Nephron (organoid): Measurements from ENCODE around the gene ZHX3.
A peak's percentile ranks its signal among the peaks of the same experiment; 100 is the strongest.

Experiments used
- H3K27ac Mint-ChIP-seq, 3 experiments: 2 replicates each; pipeline ENCODE4 v1.8.0; 2020; ENCODE audit warnings: mixed read lengths in 3 of 3, mild to moderate bottlenecking in 2 of 3, moderate library complexity in 1 of 3
- H3K27me3 Mint-ChIP-seq: 2 replicates; pipeline ENCODE4 v1.8.0; 2021; ENCODE audit warnings: low read depth, mild to moderate bottlenecking, moderate library complexity, mixed read lengths
- H3K36me3 Mint-ChIP-seq: 2 replicates; pipeline ENCODE4 v1.8.0; 2020; ENCODE audit warnings: low read depth, mixed read lengths
- H3K4me1 Mint-ChIP-seq: 2 replicates; pipeline ENCODE4 v1.8.0; 2020; ENCODE audit warnings: mixed read lengths
- H3K4me3 Mint-ChIP-seq, 3 experiments: 2 replicates each; pipeline ENCODE4 v1.8.0; 2020; ENCODE audit warnings: mild to moderate bottlenecking in 3 of 3, mixed read lengths in 3 of 3, moderate library complexity in 2 of 3
- H3K9me3 Mint-ChIP-seq: 2 replicates; pipeline ENCODE4 v1.8.0; 2020; ENCODE audit warnings: mixed read lengths
- TF ChIP-seq, protein P1 (sequence below), 3 experiments: fragments of 200-600 bp; sonication (generic); IDR thresholded peaks; one replicate each; pipeline ENCODE4 v1.5.0; 2021; ENCODE audit warnings: antibody characterized with exemption in 3 of 3; ENCODE audit not compliant: unreplicated experiment in 3 of 3

ZHX3 gene

GRCh38 chr20:41219824-41220223, 97.7 kb downstream of the ZHX3 start:
- H3K4me1 Mint-ChIP-seq: peaks cover 13% of the 10 kb centered on the region
- peak overlapping the region in 1 of 3 experiments; percentile 3 for H3K27ac Mint-ChIP-seq
- H3K36me3 Mint-ChIP-seq: peaks cover 9% of the 10 kb centered on the region
- H3K27me3 Mint-ChIP-seq: no peaks in the 10 kb centered on the region
- TF ChIP-seq, protein P1, sequence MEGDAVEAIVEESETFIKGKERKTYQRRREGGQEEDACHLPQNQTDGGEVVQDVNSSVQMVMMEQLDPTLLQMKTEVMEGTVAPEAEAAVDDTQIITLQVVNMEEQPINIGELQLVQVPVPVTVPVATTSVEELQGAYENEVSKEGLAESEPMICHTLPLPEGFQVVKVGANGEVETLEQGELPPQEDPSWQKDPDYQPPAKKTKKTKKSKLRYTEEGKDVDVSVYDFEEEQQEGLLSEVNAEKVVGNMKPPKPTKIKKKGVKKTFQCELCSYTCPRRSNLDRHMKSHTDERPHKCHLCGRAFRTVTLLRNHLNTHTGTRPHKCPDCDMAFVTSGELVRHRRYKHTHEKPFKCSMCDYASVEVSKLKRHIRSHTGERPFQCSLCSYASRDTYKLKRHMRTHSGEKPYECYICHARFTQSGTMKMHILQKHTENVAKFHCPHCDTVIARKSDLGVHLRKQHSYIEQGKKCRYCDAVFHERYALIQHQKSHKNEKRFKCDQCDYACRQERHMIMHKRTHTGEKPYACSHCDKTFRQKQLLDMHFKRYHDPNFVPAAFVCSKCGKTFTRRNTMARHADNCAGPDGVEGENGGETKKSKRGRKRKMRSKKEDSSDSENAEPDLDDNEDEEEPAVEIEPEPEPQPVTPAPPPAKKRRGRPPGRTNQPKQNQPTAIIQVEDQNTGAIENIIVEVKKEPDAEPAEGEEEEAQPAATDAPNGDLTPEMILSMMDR (IDR thresholded peaks at IDR 0.05; ENCODE audit: unreplicated experiment in 3 of 3): no peak
- no peak overlapping the region for H3K4me3 Mint-ChIP-seq
- no peaks in the 10 kb centered on the region for H3K9me3 Mint-ChIP-seq

DNA sequence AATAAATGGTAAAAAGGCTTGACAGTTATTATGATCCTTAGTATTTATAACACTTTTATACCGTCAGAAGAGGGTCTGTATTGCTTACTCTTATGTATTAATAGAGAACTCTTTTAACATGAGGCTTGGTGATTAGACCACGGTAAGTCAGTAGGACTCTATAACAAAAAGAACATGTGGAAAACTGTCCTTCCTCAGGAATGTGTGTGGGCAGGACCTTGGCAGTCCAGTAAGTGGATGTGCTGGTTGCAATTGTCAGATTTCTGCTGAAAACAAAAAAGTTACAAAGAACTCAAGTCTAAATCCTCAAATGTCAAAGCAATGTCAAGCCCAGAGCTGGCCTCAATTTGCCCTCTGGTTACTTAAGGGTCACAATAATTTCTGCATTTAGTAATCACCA, 99.1 kb downstream of the ZHX3 start:
- TF ChIP-seq, protein P1 (IDR thresholded peaks at IDR 0.05; ENCODE audit: unreplicated experiment in 3 of 3): no peak
- H3K36me3 Mint-ChIP-seq: peaks cover 9% of the 10 kb centered on the region
- no peak overlapping the region for H3K27ac Mint-ChIP-seq
- no peak overlapping the region for H3K4me3 Mint-ChIP-seq
- peaks cover 9% of the 10 kb centered on the region for H3K4me1 Mint-ChIP-seq
- no peaks in the 10 kb centered on the region for H3K9me3 Mint-ChIP-seq
- no peaks in the 10 kb centered on the region for H3K27me3 Mint-ChIP-seq

DNA sequence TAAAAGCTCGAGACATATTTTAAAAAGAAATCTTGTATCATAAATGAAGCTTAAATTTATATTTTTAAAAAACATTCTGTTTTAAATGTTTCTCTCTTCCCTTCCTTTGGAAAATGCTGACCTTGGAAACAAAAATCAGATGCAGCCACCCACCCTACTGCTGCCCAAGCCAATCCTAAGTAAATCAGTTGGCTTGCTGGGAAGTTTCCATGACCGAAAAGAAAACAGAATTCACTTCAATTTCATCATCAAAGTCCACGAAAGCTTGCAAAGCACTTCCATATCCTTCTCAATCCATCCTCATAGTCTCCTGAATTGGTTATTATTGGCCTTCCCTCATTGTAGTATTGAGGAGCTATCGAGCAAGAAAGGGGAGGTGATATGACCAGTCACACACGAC, 100.1 kb downstream of the ZHX3 start:
- Mint-ChIP-seq H3K36me3 (peaks cover 9% of the 10 kb centered on the region), H3K4me1 (peaks cover 9% of the 10 kb centered on the region), H3K4me3 (no peak overlapping the region), H3K27ac (no peak overlapping the region), H3K27me3 (no peaks in the 10 kb centered on the region), H3K9me3 (no peaks in the 10 kb centered on the region)
- TF ChIP-seq, protein P1 (IDR thresholded peaks at IDR 0.05; ENCODE audit: unreplicated experiment in 3 of 3): no peak

DNA sequence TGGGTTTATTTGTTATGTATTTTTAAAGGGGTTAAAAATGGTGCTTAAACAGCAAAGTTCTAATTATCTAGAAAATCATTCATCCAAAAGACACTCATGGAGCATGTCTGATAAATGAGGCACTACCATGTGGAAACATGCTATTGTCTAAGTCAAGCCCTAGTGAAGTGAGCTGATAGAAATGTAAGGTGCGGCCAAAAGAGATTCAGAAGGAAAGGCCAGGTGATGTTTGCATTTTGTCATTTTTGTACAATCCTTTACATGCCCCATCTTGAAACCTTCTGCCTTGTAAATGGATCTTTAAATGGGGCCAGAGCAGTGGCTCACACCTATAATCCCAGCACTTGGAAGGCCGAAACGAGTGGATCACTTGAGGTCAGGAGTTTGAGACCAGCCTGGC, 102.9 kb downstream of the ZHX3 start:
- H3K9me3 Mint-ChIP-seq: no peaks in the 10 kb centered on the region
- no peaks in the 10 kb centered on the region for H3K27me3 Mint-ChIP-seq
- no peak overlapping the region for H3K27ac Mint-ChIP-seq
- H3K4me3 Mint-ChIP-seq: no peak overlapping the region
- no peaks in the 10 kb centered on the region for H3K36me3 Mint-ChIP-seq
- H3K4me1 Mint-ChIP-seq: no peaks in the 10 kb centered on the region
- TF ChIP-seq, protein P1 (IDR thresholded peaks at IDR 0.05; ENCODE audit: unreplicated experiment in 3 of 3): no peak

DNA sequence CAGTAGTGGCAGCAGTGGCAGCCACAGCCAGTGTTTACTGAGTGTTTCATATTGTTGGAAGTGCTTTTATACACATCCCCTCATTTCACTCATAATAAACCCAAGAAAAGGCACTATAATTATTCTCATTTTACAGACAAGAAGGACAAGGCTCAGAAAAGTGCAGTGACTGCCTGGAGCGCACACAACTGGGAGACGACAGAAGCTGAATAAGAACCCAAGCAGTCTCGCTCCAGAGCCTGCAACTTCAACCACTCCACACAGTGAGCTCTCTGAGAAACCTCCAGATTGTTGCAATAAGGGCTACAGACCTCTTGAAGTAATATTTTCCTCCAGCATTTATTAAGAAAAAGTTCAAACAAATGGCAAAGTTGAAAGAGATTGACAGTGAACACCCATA, 103.3 kb downstream of the ZHX3 start:
- TF ChIP-seq, protein P1 (IDR thresholded peaks at IDR 0.05; ENCODE audit: unreplicated experiment in 3 of 3): no peak
- Mint-ChIP-seq H3K36me3 (peaks cover 2% of the 10 kb centered on the region), H3K4me3 (no peak overlapping the region), H3K27me3 (no peaks in the 10 kb centered on the region), H3K9me3 (peaks cover 1% of the 10 kb centered on the region), H3K27ac (no peak overlapping the region), H3K4me1 (no peaks in the 10 kb centered on the region)

DNA sequence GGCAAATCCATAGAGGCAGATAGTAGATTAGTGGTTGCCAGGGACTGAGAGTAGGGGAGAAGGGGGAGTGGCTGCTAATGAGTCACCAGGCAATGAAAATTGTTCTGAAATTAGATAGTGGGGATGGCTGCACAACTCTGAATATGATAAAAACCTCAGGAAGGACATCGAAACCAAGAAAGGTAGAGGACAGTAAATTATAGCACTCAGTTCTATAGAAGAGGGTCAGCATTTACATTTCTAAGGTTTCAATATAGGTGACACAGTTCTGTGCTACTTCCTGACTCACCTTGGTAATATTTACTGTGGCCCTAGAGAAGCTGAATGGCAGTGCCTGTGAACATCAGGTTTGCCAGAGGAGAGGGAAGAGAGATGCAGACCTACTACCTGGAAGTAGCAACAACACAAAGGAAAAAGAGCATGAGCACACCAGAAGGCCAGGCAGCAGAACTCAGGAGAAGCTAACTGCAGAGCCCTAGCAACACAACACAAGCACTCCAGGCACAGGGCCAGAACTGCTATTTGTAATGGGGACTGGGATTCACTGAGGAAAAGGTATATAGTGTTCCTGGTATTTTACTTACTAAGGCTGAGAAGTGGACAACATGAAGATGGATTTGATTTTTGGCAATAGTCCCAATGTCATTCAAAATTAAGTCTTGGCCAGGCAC, 104.2 kb downstream of the ZHX3 start:
- TF ChIP-seq, protein P1 (IDR thresholded peaks at IDR 0.05; ENCODE audit: unreplicated experiment in 3 of 3): no peak
- Mint-ChIP-seq H3K27me3 (no peaks in the 10 kb centered on the region), H3K4me1 (no peaks in the 10 kb centered on the region), H3K36me3 (peaks cover 3% of the 10 kb centered on the region), H3K9me3 (peaks cover 2% of the 10 kb centered on the region), H3K27ac (no peak overlapping the region), H3K4me3 (no peak overlapping the region)
